Measurements from ENCODE around the gene EHD4.

The EHD4 gene

GRCh38 chr15:41919201-41919820 lies 53.0 kb downstream of the EHD4 start:
- ATAC-seq (replicated peaks) (no peak), DNase-seq (no peak)
- H3K4me3 Mint-ChIP-seq, result no peak overlapping the region
- peak overlapping the region in 1 of 2 donors; percentile 77 for H3K27ac Mint-ChIP-seq
- peaks cover 0 to 2% of the 10 kb centered on the region in 2 donors for H3K4me1 Mint-ChIP-seq (ENCODE audit: low read depth in 2 of 2)
- peaks cover 46% of the 10 kb centered on the region for H3K36me3 Mint-ChIP-seq (ENCODE audit: insufficient read depth)
- no peaks in the 10 kb centered on the region for H3K27me3 Mint-ChIP-seq
- no peaks in the 10 kb centered on the region for H3K9me3 Mint-ChIP-seq

- H3K4me1 Mint-ChIP-seq (ENCODE audit: low read depth in 2 of 2), result peaks cover 0 to 2% of the 10 kb centered on the region in 2 donors
- DNase-seq (no peak), ATAC-seq (replicated peaks) (no peak)
- no peak overlapping the region for H3K4me3 Mint-ChIP-seq
- no peaks in the 10 kb centered on the region for H3K9me3 Mint-ChIP-seq
- peaks cover 45% of the 10 kb centered on the region for H3K36me3 Mint-ChIP-seq (ENCODE audit: insufficient read depth)
- peak overlapping the region in 1 of 2 donors; percentile 77 for H3K27ac Mint-ChIP-seq
- no peaks in the 10 kb centered on the region for H3K27me3 Mint-ChIP-seq
Observed at GRCh38 chr15:41918506-41919126, 53.7 kb downstream of the EHD4 start.

- H3K27me3 Mint-ChIP-seq, result no peaks in the 10 kb centered on the region
- H3K27ac Mint-ChIP-seq, result peak overlapping the region in 1 of 2 donors; percentile 77
- H3K9me3 Mint-ChIP-seq, result no peaks in the 10 kb centered on the region
- ATAC-seq (replicated peaks) (no peak), DNase-seq (no peak)
- H3K4me3 Mint-ChIP-seq, result no peak overlapping the region
- peaks cover 0 to 2% of the 10 kb centered on the region in 2 donors for H3K4me1 Mint-ChIP-seq (ENCODE audit: low read depth in 2 of 2)
- peaks cover 44% of the 10 kb centered on the region for H3K36me3 Mint-ChIP-seq (ENCODE audit: insufficient read depth)
Observed at GRCh38 chr15:41917767-41918430, 54.5 kb downstream of the EHD4 start.

DNA sequence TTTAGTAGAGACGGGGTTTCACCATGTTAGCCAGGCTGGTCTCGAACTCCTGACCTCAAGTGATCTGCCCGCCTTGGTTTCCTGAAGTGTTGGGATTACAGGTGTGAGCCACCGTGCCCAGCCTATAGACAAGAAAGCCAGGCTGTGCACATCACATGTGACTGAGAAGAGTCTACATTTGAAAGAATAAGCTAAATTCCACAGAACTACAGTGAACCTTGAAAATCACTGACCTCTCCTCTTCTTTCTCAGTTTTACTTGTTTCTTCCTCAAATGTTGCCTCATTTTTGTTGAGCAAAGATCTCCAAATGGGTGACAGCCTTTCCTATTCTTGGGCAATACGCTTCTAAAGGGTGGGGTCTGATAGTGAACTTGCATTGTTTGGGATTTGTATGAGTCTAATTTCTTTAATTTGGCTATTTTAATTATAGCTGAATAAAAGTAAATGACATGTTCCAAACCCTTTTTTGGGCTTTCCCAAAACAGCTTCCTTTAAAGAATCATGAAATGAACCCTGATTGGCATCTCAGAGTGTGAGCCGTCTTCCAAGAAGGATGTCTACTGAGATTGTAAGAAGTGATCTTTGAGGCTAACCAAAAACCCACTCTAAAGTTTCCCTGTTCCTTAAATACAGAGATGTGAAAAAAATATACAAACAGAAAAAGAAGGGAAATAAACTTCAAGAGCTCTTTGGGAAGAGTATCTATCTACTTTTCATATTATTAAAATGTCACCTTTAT lies 56.9 kb downstream of the EHD4 start:
- H3K4me1 Mint-ChIP-seq (ENCODE audit: low read depth in 2 of 2), result peaks cover 0 to 2% of the 10 kb centered on the region in 2 donors
- no peaks in the 10 kb centered on the region for H3K27me3 Mint-ChIP-seq
- ATAC-seq (replicated peaks) (no peak), DNase-seq (no peak)
- H3K27ac Mint-ChIP-seq, result peak overlapping the region in 1 of 2 donors; percentile 35
- H3K9me3 Mint-ChIP-seq, result no peaks in the 10 kb centered on the region
- peaks cover 41% of the 10 kb centered on the region for H3K36me3 Mint-ChIP-seq (ENCODE audit: insufficient read depth)
- no peak overlapping the region for H3K4me3 Mint-ChIP-seq

GRCh38 chr15:41914411-41914810 lies 57.9 kb downstream of the EHD4 start:
- Mint-ChIP-seq H3K4me3 (no peak overlapping the region), H3K27ac (peak overlapping the region in 1 of 2 donors; percentile 35), H3K4me1 (ENCODE audit: low read depth in 2 of 2) (peaks cover 0 to 2% of the 10 kb centered on the region in 2 donors), H3K9me3 (no peaks in the 10 kb centered on the region), H3K36me3 (ENCODE audit: insufficient read depth) (peaks cover 40% of the 10 kb centered on the region), H3K27me3 (no peaks in the 10 kb centered on the region)
- DNase-seq (no peak), ATAC-seq (replicated peaks) (no peak)

DNA sequence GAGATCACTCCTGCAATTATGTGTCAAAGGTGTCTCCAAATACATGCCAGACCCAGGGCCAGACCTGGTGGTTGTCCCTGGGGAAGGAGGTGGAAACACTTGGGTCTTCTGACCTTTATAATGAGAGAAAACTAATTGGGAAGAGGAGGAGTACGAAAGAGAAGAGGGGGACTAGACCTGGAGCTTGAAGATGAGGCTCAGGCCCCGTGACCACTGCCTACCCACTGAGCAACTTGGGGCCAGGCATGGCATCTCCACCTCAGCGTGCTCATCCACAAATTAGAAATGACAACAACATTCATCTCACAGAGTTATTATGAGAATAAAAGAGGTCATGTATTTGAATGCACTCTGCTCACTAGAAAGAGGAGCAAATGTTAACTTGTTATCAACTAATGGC lies 59.1 kb downstream of the EHD4 start:
- Mint-ChIP-seq H3K36me3 (ENCODE audit: insufficient read depth) (peaks cover 30% of the 10 kb centered on the region), H3K27ac (peak overlapping the region; percentile 15 to 46), H3K4me3 (no peak overlapping the region), H3K9me3 (no peaks in the 10 kb centered on the region), H3K4me1 (ENCODE audit: low read depth in 2 of 2) (peaks cover 0 to 2% of the 10 kb centered on the region in 2 donors), H3K27me3 (no peaks in the 10 kb centered on the region)
- ATAC-seq (replicated peaks), result no peak
- no peak for DNase-seq

- no peak for DNase-seq
- Mint-ChIP-seq H3K4me3 (no peak overlapping the region), H3K4me1 (ENCODE audit: low read depth in 2 of 2) (peaks cover 0 to 2% of the 10 kb centered on the region in 2 donors), H3K9me3 (no peaks in the 10 kb centered on the region), H3K27me3 (no peaks in the 10 kb centered on the region), H3K27ac (peak overlapping the region in 1 of 2 donors; percentile 28), H3K36me3 (ENCODE audit: insufficient read depth) (peaks cover 30% of the 10 kb centered on the region)
- ATAC-seq (replicated peaks), result no peak
Observed at GRCh38 chr15:41911691-41912345, 60.5 kb downstream of the EHD4 start.

- DNase-seq (no peak), ATAC-seq (replicated peaks) (no peak)
- Mint-ChIP-seq H3K9me3 (no peaks in the 10 kb centered on the region), H3K4me3 (no peak overlapping the region), H3K36me3 (ENCODE audit: insufficient read depth) (peaks cover 28% of the 10 kb centered on the region), H3K27me3 (no peaks in the 10 kb centered on the region), H3K27ac (peak overlapping the region in 1 of 2 donors; percentile 39), H3K4me1 (ENCODE audit: low read depth in 2 of 2) (peaks cover 6 to 8% of the 10 kb centered on the region in 2 donors)
Observed at GRCh38 chr15:41908736-41909461, 63.5 kb downstream of the EHD4 start.

DNA sequence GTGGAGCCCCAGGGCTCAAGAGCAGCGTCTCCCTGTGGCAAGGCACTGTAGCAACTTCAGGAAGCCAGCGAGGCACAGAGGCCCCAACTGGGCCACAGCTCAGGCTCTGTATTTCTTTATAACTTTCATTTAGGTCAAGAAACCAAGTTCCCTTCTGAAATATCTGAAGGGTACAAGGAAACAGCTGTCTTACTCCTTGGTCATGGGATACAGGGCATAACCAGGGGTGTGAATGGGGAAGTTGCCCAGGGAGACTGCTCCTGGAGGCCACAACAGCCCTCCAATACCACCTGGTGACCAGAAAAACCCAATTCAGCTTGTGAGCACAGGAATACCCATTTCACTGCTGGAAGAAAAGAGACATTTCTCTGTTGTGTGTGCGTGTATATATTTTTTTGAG lies 65.2 kb downstream of the EHD4 start:
- peak overlapping the region; percentile 0 to 68 for H3K27ac Mint-ChIP-seq

GRCh38 chr15:41906608-41907007 lies 65.7 kb downstream of the EHD4 start:
- no peak for DNase-seq
- no peak overlapping the region for H3K4me3 Mint-ChIP-seq
- H3K27ac Mint-ChIP-seq, result peak overlapping the region; percentile 0 to 68
- H3K9me3 Mint-ChIP-seq, result no peaks in the 10 kb centered on the region
- H3K27me3 Mint-ChIP-seq, result no peaks in the 10 kb centered on the region
- H3K36me3 Mint-ChIP-seq (ENCODE audit: insufficient read depth), result peaks cover 33% of the 10 kb centered on the region
- peaks cover 6 to 8% of the 10 kb centered on the region in 2 donors for H3K4me1 Mint-ChIP-seq (ENCODE audit: low read depth in 2 of 2)
- no peak for ATAC-seq (replicated peaks)

More for the DNA sequence above, 65.2 kb downstream of the EHD4 start:
- ATAC-seq (replicated peaks), result no peak
- peaks cover 6 to 8% of the 10 kb centered on the region in 2 donors for H3K4me1 Mint-ChIP-seq (ENCODE audit: low read depth in 2 of 2)
- H3K9me3 Mint-ChIP-seq, result no peaks in the 10 kb centered on the region
- H3K4me3 Mint-ChIP-seq, result no peak overlapping the region
- peaks cover 29% of the 10 kb centered on the region for H3K36me3 Mint-ChIP-seq (ENCODE audit: insufficient read depth)
- DNase-seq, result no peak
- H3K27me3 Mint-ChIP-seq, result no peaks in the 10 kb centered on the region

- peaks cover 31% of the 10 kb centered on the region for H3K36me3 Mint-ChIP-seq (ENCODE audit: insufficient read depth)
- ATAC-seq (replicated peaks) (peak; percentile 14), DNase-seq (no peak)
- no peaks in the 10 kb centered on the region for H3K9me3 Mint-ChIP-seq
- H3K27ac Mint-ChIP-seq, result peak overlapping the region; percentile 78 to 90
- H3K4me1 Mint-ChIP-seq (ENCODE audit: low read depth in 2 of 2), result peaks cover 6 to 8% of the 10 kb centered on the region in 2 donors
- no peaks in the 10 kb centered on the region for H3K27me3 Mint-ChIP-seq
- H3K4me3 Mint-ChIP-seq, result no peak overlapping the region
Observed at GRCh38 chr15:41905036-41905793, 67.1 kb downstream of the EHD4 start.

GRCh38 chr15:41904541-41905005 lies 67.8 kb downstream of the EHD4 start:
- no peaks in the 10 kb centered on the region for H3K27me3 Mint-ChIP-seq
- no peaks in the 10 kb centered on the region for H3K9me3 Mint-ChIP-seq
- H3K36me3 Mint-ChIP-seq (ENCODE audit: insufficient read depth), result peaks cover 38% of the 10 kb centered on the region
- peak; percentile 91 for ATAC-seq (replicated peaks)
- peaks cover 6 to 8% of the 10 kb centered on the region in 2 donors for H3K4me1 Mint-ChIP-seq (ENCODE audit: low read depth in 2 of 2)
- peak; percentile 69 to 79 (median 74) for DNase-seq
- H3K4me3 Mint-ChIP-seq, result no peak overlapping the region
- H3K27ac Mint-ChIP-seq, result peak overlapping the region; percentile 78 to 90
